ENCODE results near the gene MEI1.

- TF ChIP-seq CTCF (IDR thresholded peaks at IDR 0.05), result no peak
- no peak for TF ChIP-seq POLR2A (IDR thresholded peaks at IDR 0.05)
These were observed 148.0 kb downstream of the MEI1 start for GRCh38 chr22:41847300-41847699.

Data from testis (tissue), 2 donors.